ENCODE results near the gene BACH2.
"Not testable (repeated sequence)": the region's sequence is repeated elsewhere in the genome, so short reads cannot be mapped to it uniquely, and the experiment has no call there.

BACH2 gene

DNA sequence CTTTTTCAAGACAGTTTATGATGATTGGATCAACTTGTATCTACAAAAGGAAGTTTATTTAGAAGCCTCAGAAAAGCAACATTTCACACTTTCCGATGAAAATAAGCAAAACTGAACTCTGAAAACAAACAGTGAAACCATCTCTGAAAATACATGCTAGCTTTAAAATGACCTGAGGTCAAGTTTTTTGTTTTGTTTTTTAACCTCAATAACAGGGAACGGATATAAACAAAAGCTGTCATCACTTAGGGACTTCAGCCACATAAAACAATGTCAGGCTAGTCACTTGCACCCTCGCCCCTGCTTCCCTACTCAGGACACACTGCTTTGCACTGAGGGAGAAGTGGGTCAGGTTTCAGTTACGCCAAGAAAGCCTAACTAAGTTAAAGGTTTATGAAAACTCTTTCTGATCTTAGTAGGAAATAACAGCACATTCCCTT, 11.6 kb downstream of the BACH2 start:
- H3K27ac ChIP-seq (ENCODE audit: low read length, poor library complexity, severe bottlenecking), result peak overlapping the region; percentile 84
- H4K91ac ChIP-seq (ENCODE audit: low read length), result no peak overlapping the region
- peaks cover 3% of the 10 kb centered on the region for H3K9me3 ChIP-seq (ENCODE audit: control insufficient read depth, low read length)
- no peaks in the 10 kb centered on the region for H3K79me1 ChIP-seq (replicated peaks; ENCODE audit: low read length, poor library complexity, severe bottlenecking)
- H3K4me3 ChIP-seq (ENCODE audit: insufficient read depth in 1 of 2, low read depth in 1 of 2, low read length in 2 of 2), result peak overlapping the region in 1 of 2 experiments; percentile 71
- no peak overlapping the region for H2BK120ac ChIP-seq (ENCODE audit: low read depth, low read length)
- H3K4ac ChIP-seq (ENCODE audit: low read depth in 1 of 2, low read length in 2 of 2), result peak overlapping the region in 1 of 2 experiments; percentile 26
- H3K4me1 ChIP-seq (ENCODE audit: control insufficient read depth, insufficient read depth, low read depth, low read length), result peaks cover 5% of the 10 kb centered on the region
- no peaks in the 10 kb centered on the region for H3K36me3 ChIP-seq (ENCODE audit: control insufficient read depth in 1 of 2, insufficient read depth in 2 of 2, low read depth in 1 of 2, low read length in 2 of 2)
- H2BK5ac ChIP-seq (ENCODE audit: low read depth, low read length, poor library complexity, severe bottlenecking), result peak overlapping the region; percentile 35
- H2BK12ac ChIP-seq (ENCODE audit: low read length in 2 of 2), result peak overlapping the region in 1 of 2 experiments; percentile 60
- H4K8ac ChIP-seq (ENCODE audit: low read length), result no peak overlapping the region
- peak overlapping the region in 1 of 2 experiments; percentile 69 for H3K14ac ChIP-seq (ENCODE audit: low read length in 2 of 2)
- peak overlapping the region; percentile 41 for H3K4me2 ChIP-seq (ENCODE audit: low read length, poor library complexity, severe bottlenecking)
- no peak overlapping the region for H2AFZ ChIP-seq (ENCODE audit: low read depth, low read length)
- WGBS, result 0% methylated on average over 3 of the region's 4 CpGs
- no peak overlapping the region for H3K18ac ChIP-seq (ENCODE audit: low read depth in 1 of 2, low read length in 2 of 2)
- no peak overlapping the region for H3K23ac ChIP-seq (ENCODE audit: low read length in 2 of 2)
- DNase-seq, result peak; percentile 50
- no peak overlapping the region for H2BK15ac ChIP-seq (ENCODE audit: low read depth, poor library complexity, severe bottlenecking)
- peak overlapping the region; percentile 92 for H3K9ac ChIP-seq (ENCODE audit: low read length)
- peaks cover 0 to 4% of the 10 kb centered on the region in 2 experiments for H3K27me3 ChIP-seq (ENCODE audit: control insufficient read depth in 1 of 2, insufficient read depth in 1 of 2, low read length in 2 of 2)
- no peak overlapping the region for H2AK5ac ChIP-seq (ENCODE audit: low read length, severe bottlenecking)

DNA sequence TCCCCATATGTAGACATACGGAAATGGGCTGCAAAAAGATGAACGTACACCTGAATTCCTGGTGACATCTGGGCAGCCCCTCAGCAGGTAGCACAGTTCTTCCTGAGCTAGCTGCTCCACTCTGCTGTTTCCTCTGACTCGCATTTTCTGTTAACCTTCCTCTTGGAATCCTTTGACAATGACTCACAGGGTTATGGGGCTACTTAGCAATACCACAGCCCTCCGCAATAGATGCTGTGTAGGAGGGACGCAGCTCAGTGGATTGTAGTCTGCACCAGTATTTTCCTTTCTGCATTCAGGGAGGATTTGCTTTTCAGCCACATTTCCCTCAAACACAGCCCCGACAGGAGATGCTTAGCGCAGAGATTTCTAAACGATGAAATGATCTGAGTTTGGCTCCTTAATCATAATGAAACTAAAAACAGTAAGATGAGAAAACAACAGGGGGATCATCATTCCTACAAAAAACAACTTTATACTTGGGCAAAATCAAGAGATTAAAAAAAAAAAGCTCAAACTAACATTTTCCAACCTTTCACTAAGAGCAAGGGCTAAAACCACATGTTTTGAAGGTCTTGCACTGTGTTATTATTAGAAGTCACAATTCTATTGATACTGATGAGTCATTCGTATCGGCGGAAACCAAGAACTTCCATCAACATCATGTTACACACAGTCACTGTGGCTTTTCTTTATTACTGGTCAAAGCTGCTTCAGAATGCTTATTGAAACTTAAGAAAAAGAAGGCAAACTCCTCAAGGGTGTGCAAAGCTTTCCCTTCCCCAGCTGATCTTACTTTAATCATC, 12.2 kb downstream of the BACH2 start:
- no peak overlapping the region for H2AFZ ChIP-seq (ENCODE audit: low read depth, low read length)
- H2BK5ac ChIP-seq (ENCODE audit: low read depth, low read length, poor library complexity, severe bottlenecking), result no peak overlapping the region
- H3K4ac ChIP-seq (ENCODE audit: low read depth in 1 of 2, low read length in 2 of 2), result peak overlapping the region in 1 of 2 experiments; percentile 49
- H4K8ac ChIP-seq (ENCODE audit: low read length), result no peak overlapping the region
- peaks cover 0 to 4% of the 10 kb centered on the region in 2 experiments for H3K27me3 ChIP-seq (ENCODE audit: control insufficient read depth in 1 of 2, insufficient read depth in 1 of 2, low read length in 2 of 2)
- H3K9me3 ChIP-seq (ENCODE audit: control insufficient read depth, low read length), result peaks cover 3% of the 10 kb centered on the region
- H3K4me1 ChIP-seq (ENCODE audit: control insufficient read depth, insufficient read depth, low read depth, low read length), result peaks cover 5% of the 10 kb centered on the region
- peak overlapping the region; percentile 84 for H3K27ac ChIP-seq (ENCODE audit: low read length, poor library complexity, severe bottlenecking)
- no peak overlapping the region for H3K14ac ChIP-seq (ENCODE audit: low read length in 2 of 2)
- H2BK12ac ChIP-seq (ENCODE audit: low read length in 2 of 2), result no peak overlapping the region
- peak overlapping the region; percentile 49 for H3K4me2 ChIP-seq (ENCODE audit: low read length, poor library complexity, severe bottlenecking)
- H3K23ac ChIP-seq (ENCODE audit: low read length in 2 of 2), result no peak overlapping the region
- H2BK15ac ChIP-seq (ENCODE audit: low read depth, poor library complexity, severe bottlenecking), result no peak overlapping the region
- no peaks in the 10 kb centered on the region for H3K36me3 ChIP-seq (ENCODE audit: control insufficient read depth in 1 of 2, insufficient read depth in 2 of 2, low read depth in 1 of 2, low read length in 2 of 2)
- DNase-seq, result peak; percentile 92
- no peaks in the 10 kb centered on the region for H3K79me1 ChIP-seq (replicated peaks; ENCODE audit: low read length, poor library complexity, severe bottlenecking)
- H3K4me3 ChIP-seq (ENCODE audit: insufficient read depth in 1 of 2, low read depth in 1 of 2, low read length in 2 of 2), result peak overlapping the region in 1 of 2 experiments; percentile 71
- 7% methylated on average over 8 of the region's 11 CpGs for WGBS
- H2BK120ac ChIP-seq (ENCODE audit: low read depth, low read length), result no peak overlapping the region
- peak overlapping the region; percentile 92 for H3K9ac ChIP-seq (ENCODE audit: low read length)
- no peak overlapping the region for H4K91ac ChIP-seq (ENCODE audit: low read length)
- no peak overlapping the region for H3K18ac ChIP-seq (ENCODE audit: low read depth in 1 of 2, low read length in 2 of 2)
- no peak overlapping the region for H2AK5ac ChIP-seq (ENCODE audit: low read length, severe bottlenecking)

DNA sequence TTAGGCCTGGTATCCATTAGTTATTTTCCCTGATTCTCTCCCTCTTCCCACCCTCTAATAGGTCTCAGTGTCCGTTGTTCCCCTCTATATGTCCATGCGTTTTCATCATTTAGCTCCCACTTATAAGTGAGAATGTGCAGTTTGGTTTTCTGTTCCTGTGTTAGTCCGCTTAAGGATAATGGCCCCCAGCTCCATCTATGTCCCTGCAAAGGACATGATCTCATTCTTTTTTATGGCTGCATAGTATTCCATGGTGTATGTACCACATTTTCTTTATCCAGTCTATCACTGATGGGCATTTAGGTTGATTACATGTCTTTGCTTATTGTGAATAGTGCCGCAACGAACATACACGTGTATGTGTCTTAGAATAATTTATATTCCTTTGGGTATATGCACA, 14.4 kb downstream of the BACH2 start:
- not testable (repeated sequence) for DNase-seq; H2BK12ac ChIP-seq (ENCODE audit: low read length in 2 of 2); H4K8ac ChIP-seq (ENCODE audit: low read length); H3K79me1 ChIP-seq (replicated peaks; ENCODE audit: low read length, poor library complexity, severe bottlenecking); H3K14ac ChIP-seq (ENCODE audit: low read length in 2 of 2); H3K4me3 ChIP-seq (ENCODE audit: insufficient read depth in 1 of 2, low read depth in 1 of 2, low read length in 2 of 2); H2BK15ac ChIP-seq (ENCODE audit: low read depth, poor library complexity, severe bottlenecking); H3K27me3 ChIP-seq (ENCODE audit: control insufficient read depth in 1 of 2, insufficient read depth in 1 of 2, low read length in 2 of 2); H2AFZ ChIP-seq (ENCODE audit: low read depth, low read length); H4K91ac ChIP-seq (ENCODE audit: low read length); H2AK5ac ChIP-seq (ENCODE audit: low read length, severe bottlenecking); H3K4ac ChIP-seq (ENCODE audit: low read depth in 1 of 2, low read length in 2 of 2); H3K9me3 ChIP-seq (ENCODE audit: control insufficient read depth, low read length); H3K18ac ChIP-seq (ENCODE audit: low read depth in 1 of 2, low read length in 2 of 2); H3K4me2 ChIP-seq (ENCODE audit: low read length, poor library complexity, severe bottlenecking); H3K4me1 ChIP-seq (ENCODE audit: control insufficient read depth, insufficient read depth, low read depth, low read length); H3K23ac ChIP-seq (ENCODE audit: low read length in 2 of 2); H2BK120ac ChIP-seq (ENCODE audit: low read depth, low read length); H2BK5ac ChIP-seq (ENCODE audit: low read depth, low read length, poor library complexity, severe bottlenecking); H3K9ac ChIP-seq (ENCODE audit: low read length); H3K36me3 ChIP-seq (ENCODE audit: control insufficient read depth in 1 of 2, insufficient read depth in 2 of 2, low read depth in 1 of 2, low read length in 2 of 2); H3K27ac ChIP-seq (ENCODE audit: low read length, poor library complexity, severe bottlenecking)
- WGBS, result 100% methylated on average over 6 of the region's 6 CpGs

DNA sequence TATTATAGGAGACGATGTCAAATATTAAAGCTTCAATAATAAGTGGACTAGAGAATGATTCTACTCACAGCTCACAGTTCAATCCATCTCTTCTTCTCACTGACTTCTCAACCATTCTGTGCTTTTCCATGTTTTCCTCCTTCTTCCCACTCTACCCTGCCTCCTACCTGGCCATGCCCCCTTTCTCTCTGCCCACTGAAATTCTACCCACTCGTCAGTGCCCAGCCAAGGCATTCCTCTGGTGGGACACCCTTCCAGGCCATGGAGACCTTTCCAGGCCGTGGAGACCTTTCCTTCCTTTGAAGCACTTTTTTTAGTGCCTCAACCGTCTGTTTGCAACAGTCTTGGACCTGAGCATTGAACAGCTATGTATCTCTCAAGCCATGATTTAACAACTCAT, 18.5 kb downstream of the BACH2 start:
- H3K27me3 ChIP-seq (ENCODE audit: control insufficient read depth in 1 of 2, insufficient read depth in 1 of 2, low read length in 2 of 2), result peaks cover 0 to 9% of the 10 kb centered on the region in 2 experiments
- H3K79me1 ChIP-seq (replicated peaks; ENCODE audit: low read length, poor library complexity, severe bottlenecking), result no peaks in the 10 kb centered on the region
- H3K27ac ChIP-seq (ENCODE audit: low read length, poor library complexity, severe bottlenecking), result no peak overlapping the region
- H3K23ac ChIP-seq (ENCODE audit: low read length in 2 of 2), result no peak overlapping the region
- H3K36me3 ChIP-seq (ENCODE audit: control insufficient read depth in 1 of 2, insufficient read depth in 2 of 2, low read depth in 1 of 2, low read length in 2 of 2), result no peaks in the 10 kb centered on the region
- no peak overlapping the region for H4K91ac ChIP-seq (ENCODE audit: low read length)
- H3K18ac ChIP-seq (ENCODE audit: low read depth in 1 of 2, low read length in 2 of 2), result no peak overlapping the region
- H3K9ac ChIP-seq (ENCODE audit: low read length), result no peak overlapping the region
- no peak overlapping the region for H2AK5ac ChIP-seq (ENCODE audit: low read length, severe bottlenecking)
- no peak for DNase-seq
- no peak overlapping the region for H2BK12ac ChIP-seq (ENCODE audit: low read length in 2 of 2)
- H3K4me2 ChIP-seq (ENCODE audit: low read length, poor library complexity, severe bottlenecking), result no peak overlapping the region
- H3K4me1 ChIP-seq (ENCODE audit: control insufficient read depth, insufficient read depth, low read depth, low read length), result no peaks in the 10 kb centered on the region
- H2BK5ac ChIP-seq (ENCODE audit: low read depth, low read length, poor library complexity, severe bottlenecking), result no peak overlapping the region
- no peak overlapping the region for H2BK120ac ChIP-seq (ENCODE audit: low read depth, low read length)
- peak overlapping the region; percentile 7 for H4K8ac ChIP-seq (ENCODE audit: low read length)
- H3K9me3 ChIP-seq (ENCODE audit: control insufficient read depth, low read length), result no peaks in the 10 kb centered on the region
- H3K4ac ChIP-seq (ENCODE audit: low read depth in 1 of 2, low read length in 2 of 2), result no peak overlapping the region
- no peak overlapping the region for H2AFZ ChIP-seq (ENCODE audit: low read depth, low read length)
- 84% methylated on average over 4 of the region's 4 CpGs for WGBS
- no peak overlapping the region for H3K14ac ChIP-seq (ENCODE audit: low read length in 2 of 2)
- H2BK15ac ChIP-seq (ENCODE audit: low read depth, poor library complexity, severe bottlenecking), result no peak overlapping the region
- H3K4me3 ChIP-seq (ENCODE audit: insufficient read depth in 1 of 2, low read depth in 1 of 2, low read length in 2 of 2), result no peak overlapping the region
